GM15510 (cell line): ENCODE data around the gene BTD.

Experiments
- POLR2A ChIP-seq: IDR thresholded peaks from 3 replicates; pipeline ENCODE4 v1.6.1; 2011; ENCODE audit warnings: borderline replicate concordance; ENCODE audit not compliant: insufficient read length; ENCODE audit errors: extremely low read depth

Gene BTD

DNA sequence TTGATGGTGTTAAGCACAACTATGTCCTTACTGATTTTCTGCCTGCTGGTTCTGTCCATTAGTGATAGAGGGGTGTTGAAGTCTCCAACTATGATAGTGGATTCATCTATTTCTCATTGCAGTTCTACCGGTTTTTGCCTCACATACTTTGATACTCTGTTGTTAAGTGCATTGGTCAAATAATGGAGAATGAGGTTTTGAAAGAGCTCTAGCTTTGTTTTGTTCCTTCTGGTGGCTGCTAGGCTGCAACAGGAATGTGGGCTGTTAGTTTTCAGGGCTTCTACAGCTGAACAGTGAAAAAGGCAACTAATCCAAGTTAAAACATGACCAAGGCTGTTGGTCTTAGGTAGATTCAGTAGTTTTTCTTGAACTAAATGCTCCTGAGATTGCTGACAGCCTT lies 62.6 kb downstream of the BTD start:
- no peak for TF ChIP-seq POLR2A

DNA sequence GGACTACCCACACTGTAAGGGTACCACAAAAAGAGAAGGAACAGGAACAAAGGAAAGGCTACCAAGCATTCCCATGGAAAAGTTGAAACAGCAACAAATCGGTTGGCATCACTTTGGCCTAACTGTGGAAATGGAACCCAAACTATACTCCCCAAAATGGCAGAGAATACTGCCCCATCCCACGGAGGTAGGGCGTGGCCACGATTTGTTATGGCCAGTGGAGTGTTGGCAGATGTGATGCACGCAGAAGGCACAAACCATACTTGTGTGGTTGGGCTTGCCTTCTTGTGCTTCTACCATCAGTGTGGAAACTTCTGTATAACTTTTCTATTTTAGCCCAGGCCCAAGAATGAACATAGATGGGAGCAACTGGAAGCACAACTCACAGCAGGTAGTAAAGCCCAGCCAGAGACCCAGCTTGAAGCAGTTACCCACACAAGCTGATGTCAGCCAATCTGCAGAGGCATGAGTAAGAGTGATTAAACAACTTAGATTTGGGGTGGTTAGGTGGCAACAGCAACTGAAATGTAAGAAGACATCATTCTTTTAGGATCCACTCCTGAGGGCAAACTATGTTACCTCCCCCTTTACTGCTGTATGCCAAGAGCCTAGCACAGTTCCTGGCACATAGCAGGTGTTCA lies 64.1 kb downstream of the BTD start:
- no peak for TF ChIP-seq POLR2A

DNA sequence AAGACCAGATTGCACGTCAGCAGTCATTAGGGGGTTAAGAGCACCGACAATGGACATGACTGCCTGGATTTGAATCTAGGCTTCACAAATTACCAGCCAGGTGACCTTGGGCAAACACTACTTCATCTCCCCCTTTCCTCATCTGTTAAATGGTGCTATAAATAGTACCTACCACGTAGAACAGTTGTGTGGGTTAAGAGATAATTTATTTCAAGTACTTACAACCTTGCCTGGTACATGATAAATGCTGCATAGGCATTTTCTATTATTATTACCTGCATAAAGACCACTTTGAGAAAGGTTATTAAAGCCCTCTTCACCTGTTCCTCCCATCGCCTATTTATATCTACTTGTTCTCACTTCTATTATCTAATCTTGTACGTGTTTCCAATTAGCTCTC lies 64.7 kb downstream of the BTD start:
- TF ChIP-seq POLR2A = no peak

DNA sequence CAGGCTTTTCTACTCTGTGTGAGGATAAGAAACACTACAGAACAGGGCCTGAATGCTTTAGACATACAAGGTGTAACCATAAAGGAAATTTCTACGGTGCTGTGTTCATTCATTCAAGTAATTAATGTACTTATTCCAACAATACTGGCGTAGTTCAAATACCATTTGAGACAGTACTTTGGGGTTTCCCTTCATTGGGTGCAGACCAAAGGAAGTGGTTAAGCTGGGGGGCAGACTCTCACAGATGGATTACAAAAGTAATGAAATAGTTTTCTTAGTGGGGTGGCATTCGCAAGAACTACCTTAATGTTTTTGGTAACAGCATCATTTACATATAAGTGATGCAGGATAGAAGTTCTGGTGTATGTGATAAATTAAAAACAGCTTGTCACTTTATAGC lies 65.9 kb downstream of the BTD start:
- no peak for TF ChIP-seq POLR2A

DNA sequence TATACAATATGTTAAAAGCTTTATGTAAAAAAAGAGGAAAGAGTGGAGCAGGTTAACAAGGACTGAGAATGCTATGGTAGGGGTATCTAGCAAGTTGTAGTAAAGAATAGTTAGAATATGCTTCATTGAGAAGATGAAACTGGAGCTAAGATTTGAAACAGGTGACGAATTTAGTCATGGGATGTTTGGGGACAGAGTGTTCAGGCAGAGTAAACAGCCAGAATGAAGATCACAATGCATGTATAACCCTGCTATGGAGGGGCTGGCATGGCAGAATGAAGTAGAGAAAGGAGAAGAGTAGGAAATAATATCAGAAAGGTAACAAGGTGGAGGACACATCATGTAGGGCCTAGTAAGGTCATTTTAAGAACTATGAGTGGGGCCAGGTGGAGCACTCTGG lies 72.0 kb downstream of the BTD start:
- no peak for TF ChIP-seq POLR2A

DNA sequence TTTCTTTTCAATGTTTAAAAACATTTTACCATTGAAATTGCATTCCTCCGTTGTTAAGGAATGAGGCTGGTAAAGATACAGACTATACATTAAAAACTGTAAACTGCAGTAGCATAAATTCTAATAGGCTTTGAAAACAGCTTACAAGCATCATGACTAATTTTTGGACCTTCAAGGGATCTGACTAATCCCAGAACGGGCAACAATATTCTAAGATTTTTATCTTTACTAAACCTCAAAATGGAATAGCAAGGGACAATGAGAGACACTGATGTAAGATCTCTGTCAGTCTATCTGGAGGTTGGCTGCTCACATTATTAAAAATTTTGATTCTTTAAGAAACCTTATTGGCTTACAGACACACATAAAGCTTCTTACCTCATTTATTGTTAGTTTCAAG lies 74.7 kb downstream of the BTD start:
- TF ChIP-seq POLR2A = no peak

DNA sequence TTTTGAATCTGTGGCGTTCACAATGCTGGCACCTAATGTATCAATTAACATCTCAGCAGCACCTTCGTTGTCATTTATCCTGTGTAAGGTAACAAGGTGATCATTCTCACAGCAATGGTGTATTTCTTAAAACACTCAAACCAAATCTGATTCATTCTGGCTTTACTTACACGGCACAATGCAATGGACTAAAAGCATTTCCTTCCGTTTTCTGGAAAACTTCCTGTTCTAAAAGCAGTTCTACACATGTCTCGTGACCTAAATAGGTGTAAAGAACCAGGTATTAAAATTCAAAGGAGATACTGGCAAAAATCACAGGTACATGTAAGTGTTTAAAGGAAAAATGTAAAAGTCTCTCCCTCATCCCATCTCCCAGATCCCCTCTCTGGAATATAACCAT lies 77.8 kb downstream of the BTD start:
- TF ChIP-seq POLR2A = no peak

DNA sequence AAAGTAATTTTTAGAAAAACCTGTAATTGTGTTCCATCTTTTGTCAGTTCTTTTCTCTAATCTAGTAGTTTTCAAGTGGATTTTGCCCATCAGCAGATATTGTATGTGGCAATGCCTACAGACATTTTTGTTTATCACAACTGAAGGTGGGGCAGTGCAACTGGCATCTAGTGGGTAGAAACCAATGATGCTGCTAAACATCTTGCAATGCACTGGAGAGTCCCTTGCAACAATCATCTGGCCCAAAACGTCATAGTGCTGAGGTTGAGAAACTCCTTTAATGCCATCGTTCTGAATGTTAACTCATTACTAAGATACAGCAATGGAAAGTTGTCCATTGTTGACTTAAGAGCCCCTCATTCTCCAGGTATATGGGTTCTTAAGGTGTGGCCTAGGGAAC lies 80.1 kb downstream of the BTD start:
- no peak for TF ChIP-seq POLR2A

DNA sequence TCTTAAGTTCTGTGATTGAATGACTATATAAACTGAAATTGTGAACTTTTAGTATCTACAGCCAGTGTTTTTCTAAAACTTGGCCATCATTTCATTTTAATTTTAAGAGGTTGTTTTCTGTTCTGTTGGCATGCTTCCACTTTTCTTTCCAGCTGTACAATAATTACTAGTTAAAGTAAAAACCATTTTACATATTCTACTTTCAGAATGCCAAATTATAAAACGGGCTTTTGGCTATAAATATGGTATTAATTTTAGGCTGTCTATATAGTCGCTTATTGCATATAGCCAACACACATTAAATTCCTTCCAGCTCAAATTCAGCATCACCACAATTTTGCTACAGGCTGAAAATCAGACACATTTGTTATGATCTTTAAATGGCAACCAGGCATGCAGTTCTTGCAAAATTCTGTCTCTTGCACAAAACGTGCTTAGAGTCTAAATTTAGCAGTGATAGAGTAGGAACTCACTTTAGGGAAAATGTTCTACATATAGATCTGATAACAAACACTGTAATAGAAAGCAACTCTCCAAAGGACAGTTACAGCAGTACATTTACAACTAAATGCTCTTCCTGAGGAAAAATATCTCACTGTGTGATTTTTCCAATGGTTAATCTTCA lies 81.1 kb downstream of the BTD start:
- TF ChIP-seq POLR2A = no peak

DNA sequence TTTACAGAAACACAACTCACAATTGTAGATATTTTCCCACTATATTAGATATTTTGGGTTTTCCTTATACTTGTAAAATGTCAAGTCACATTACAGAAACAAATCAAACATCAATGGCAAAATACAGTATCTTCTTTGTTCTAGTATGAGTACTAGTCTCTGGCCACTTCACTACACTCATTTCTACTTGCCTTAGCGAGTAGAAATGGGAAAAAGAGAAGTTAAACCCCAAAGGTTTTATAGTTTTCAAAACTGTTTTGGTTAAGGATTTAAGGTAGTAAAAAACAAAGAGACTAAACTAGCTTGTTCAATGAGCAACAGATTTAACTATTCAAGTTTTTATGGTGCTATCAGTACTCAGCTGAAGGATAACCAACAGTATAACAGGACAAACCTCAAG lies 81.7 kb downstream of the BTD start:
- TF ChIP-seq POLR2A = no peak

DNA sequence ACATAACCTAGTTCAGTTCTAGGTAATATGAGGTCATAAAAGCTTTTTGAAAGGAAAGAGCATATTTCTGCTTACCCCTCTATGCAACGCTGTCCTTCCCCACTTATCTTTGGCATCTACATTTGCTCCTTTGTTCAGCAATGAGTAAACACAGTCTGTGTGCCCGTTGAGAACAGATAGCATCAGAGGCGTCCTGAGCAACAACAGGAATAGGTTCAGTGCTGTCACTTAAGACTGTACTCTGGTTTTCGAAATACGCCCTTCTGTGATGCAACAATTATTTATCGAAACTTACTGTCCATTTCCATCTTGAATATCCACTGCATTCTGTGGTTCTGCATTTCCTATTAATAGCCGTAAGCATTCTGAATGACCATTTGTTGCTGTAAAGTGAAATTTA lies 84.4 kb downstream of the BTD start:
- TF ChIP-seq POLR2A = no peak

DNA sequence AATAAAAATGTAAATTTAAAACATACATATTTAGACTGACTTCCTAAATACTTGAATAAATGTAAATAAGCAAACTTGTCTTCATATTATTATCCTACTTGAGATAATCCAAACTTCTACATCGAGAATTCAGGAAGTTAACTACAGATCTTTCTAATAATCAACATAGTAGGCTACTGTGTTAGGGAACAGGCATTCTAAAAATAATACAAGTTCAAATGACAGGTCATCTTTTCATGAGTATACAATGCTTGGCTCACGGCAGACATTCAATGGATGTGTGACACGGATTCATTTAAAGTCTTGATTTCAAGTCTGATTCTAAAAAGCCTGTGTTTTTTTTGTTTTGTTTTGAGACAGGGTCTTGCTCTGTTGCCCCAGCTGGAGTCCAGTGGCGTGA lies 88.7 kb downstream of the BTD start:
- no peak for TF ChIP-seq POLR2A

DNA sequence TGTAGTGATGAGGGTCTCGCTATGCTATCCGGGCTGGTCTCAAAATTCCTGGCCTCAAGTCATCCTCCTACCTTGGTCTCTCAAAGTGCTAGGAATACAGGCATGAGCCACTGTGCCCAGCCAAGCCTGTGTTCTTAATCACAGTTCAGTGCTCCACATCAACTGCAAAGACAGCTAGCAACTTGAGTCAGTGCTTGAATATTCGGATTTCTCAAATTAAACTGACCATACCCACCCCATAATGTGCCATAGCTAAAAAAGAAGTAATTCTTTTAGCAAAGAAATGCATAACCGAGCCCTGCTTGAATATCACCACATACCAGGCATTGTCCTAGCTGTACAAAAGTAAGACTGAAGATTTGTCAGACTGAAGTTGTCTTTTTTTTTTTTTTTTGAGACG lies 89.2 kb downstream of the BTD start:
- TF ChIP-seq POLR2A = no peak

DNA sequence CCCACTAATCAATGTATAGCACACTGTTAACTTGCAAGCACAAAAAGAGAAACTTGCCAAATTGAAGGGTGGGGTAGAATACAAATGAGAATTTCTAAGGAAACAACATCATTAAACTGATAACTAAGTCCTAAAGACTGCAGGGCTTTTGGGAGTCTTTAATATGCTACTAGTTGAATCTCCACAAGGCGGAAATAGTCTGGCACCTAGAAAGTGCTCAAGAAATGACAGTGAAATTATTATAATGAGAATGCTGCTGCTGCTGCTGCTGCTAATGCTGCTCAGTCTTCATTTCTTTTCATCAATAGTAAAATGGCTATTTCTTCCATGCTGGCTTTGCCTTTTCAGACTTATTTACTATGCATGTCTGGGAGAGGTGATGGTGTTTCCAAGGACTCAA lies 91.8 kb downstream of the BTD start:
- TF ChIP-seq POLR2A = no peak

DNA sequence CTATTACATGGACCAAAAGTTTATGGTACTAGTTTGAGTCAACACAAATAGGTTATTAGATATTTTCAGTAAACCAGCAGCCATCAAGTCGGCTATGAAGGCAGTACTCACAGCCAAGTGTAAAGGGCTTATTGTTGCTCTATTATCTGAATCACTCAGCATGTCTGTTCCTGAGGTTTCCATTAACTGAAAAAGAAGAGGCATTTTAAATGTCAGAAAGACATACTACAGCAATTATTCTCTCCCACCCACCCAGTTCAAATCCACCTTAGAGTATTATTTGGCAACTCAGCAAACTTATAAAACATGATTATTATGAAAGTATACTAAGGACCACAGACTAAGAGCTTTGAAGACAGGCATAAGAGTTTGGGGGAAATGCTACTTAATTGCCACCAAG lies 93.1 kb downstream of the BTD start:
- TF ChIP-seq POLR2A = no peak
